ENCODE measurements around the gene APOL4.
"Not testable (repeated sequence)": the region's sequence is repeated elsewhere in the genome, so short reads cannot be mapped to it uniquely, and the experiment has no call there.

APOL4 gene

GRCh38 chr22:36183446-36183845, 18.2 kb downstream of the APOL4 start:
- DNase-seq (ENCODE audit: low read depth) = no peak

- no peak for DNase-seq (ENCODE audit: low read depth)
Observed at GRCh38 chr22:36182857-36183256, 18.8 kb downstream of the APOL4 start.

DNA sequence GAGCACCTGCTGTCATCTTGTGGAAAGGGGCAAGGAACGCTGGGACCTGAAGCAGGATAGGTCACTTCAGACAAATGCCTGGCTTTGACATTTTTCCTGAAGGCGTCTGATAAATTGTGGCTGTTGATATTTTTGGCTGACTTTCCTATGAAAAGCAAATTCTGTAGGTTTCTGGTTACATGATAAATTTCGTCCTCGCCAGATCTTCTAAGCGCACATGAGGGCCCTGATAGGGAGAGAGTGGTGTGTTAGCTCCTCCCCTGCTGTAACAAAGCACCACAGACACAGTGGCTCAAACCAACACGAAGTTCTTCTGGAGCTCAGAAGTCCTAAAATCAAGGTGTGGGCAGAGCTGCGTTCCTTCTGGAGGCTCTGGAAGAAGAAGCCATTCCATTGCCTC, 19.6 kb downstream of the APOL4 start:
- no peak for DNase-seq (ENCODE audit: low read depth)

- DNase-seq (ENCODE audit: low read depth) = no peak
Observed at GRCh38 chr22:36180928-36181327, 20.7 kb downstream of the APOL4 start.

DNA sequence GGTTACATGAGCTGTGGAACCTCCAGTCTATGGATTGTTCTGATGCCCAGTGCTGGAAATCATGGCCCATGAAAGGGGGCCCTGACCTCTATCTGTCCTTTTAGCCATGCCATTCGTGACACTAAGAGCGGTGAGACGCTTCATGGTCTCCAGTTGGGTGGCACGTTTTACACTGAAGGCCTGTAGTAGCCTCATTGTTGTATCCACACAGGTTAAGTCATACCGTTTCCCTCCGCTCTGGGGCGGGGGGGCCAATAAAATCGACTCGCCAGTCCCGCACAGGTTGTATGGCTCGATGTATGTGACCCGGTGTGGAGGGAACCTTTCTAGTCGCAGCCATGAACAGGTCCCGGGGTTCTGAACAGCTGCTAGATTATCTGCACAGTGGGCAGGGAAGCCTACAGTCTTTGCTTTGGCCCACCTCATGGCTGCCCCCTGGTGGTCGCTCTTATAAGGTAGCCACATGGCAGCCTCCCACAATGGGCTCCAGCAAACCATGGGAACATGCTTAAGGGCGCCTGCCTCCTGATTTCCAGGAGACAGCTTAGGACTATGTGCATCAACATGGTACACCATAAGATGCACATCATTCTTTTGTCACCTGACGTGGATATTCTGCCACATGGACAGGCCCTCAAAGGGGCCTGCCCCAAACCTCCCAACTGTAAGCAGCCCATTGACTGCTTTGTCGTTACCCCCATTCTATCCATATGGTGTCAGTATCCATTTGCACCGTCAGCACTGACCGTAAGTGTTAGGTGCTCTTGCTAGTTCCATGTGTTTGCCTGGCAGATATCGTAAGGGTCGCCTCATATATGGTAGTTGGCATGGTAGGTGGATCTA, 21.4 kb downstream of the APOL4 start:
- peak; percentile 19 for DNase-seq (ENCODE audit: low read depth)

- DNase-seq (ENCODE audit: low read depth) = no peak
Observed at GRCh38 chr22:36177160-36177559, 24.4 kb downstream of the APOL4 start.

- no peak for DNase-seq (ENCODE audit: low read depth)
Observed at GRCh38 chr22:36175892-36176291, 25.7 kb downstream of the APOL4 start.

GRCh38 chr22:36171941-36172340, 29.7 kb downstream of the APOL4 start:
- DNase-seq (ENCODE audit: low read depth) = no peak

DNA sequence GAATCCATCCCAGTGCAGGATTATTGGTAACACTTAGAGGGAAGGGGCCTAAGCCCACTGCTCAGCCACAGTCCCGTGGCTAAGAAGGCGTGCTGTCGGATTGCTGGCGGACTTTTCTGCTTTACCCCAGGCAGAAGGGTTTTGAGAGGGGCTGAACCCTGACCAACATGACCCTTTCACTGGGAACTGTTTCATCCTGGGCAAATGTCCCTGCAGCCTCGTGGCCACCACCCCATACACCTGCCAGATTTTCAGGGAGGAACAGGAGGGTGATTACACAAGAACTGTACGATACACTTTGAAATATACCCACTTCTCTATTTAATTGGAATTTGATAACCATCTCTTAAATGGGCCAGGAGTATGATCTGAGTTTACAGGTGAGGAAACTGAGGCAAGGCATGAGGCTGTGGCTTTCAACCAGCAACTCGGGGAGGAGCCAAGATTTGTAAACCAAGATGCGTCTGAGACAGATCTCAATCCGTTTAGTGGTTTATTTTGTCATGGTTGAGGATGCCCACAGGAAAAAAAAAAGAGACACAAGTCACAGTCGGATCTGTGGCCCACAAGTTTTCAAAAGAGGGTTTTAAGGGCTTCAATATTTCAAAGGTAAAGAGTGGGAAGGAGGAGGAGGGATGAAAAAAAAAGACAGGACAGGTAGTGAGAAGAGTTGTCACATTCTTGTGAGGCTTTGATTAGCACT, 34.9 kb downstream of the APOL4 start:
- DNase-seq (ENCODE audit: low read depth) = no peak

DNA sequence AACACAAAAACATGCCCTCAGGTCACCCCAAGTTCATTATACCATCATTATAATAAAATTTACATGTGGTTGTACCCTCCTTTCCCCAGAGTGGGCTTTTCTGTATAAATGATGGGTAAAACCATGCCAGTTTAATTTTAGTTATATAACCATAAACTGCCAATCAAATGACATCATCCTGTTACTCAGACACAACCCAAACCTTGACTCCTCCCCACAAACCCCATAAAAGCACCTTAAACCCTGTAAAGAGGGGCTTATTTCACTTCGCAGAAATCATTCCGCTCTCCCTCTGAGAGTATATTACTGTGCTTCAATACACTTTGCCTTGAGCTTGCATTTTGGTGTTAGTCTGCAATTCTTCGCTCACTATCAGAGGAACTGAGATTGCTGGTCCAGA, 35.5 kb downstream of the APOL4 start:
- no peak for DNase-seq (ENCODE audit: low read depth)

DNA sequence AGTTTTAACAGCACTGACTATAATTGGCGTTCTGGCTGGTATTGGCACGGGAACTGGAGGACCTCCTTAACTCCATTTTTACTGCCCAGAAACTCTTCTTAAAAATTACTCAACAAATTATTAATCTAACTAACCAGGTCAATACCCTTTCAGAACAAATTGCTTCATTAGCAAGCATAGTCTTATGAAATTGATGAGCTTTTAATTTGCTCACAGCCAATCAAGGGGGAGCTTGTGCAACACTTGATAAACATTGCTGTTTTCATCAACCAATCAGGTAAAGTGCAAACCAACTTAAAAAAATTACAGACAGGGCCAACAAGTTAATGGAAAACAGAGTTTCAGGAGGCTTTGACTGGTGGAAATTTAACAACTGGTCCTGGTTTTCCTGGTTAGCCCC, 36.5 kb downstream of the APOL4 start:
- DNase-seq (ENCODE audit: low read depth) = no peak

DNA sequence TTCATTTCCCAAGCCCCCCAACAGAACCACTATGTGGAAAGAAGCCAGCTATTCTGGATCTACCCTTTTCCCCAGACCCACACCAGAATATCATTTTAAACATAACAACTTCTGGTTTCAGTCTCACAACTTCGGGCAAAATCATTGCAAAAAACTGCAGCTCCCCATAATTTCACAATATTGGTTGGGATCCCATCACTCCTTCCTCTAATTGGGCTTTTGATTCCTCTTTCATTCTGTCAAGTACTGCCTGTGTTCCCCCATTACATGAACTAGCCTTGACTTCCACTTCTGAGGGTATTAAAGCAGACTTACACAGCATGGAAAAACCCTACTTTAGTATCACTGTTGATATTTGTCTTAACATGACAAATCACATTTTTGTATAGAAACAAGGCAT, 37.0 kb downstream of the APOL4 start:
- DNase-seq (ENCODE audit: low read depth) = no peak

DNA sequence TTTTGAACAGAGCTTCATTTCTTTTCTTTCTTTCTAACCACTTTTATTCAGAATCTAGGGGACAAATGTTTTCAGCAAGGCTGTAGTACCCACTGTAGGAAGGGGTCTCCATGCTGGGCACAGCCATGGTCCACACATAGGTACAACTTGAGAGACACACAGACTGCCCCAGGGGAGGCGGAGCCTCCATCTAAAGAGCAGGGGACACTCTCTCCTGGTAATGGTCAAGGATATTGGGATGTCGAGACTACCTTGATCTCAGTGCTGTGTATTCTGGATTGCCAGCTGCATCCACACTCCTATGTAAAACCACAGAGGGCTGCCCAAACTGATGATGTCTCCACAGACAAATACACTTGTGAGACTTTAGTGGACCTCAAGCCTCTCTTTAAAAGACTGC, 38.1 kb downstream of the APOL4 start:
- DNase-seq (ENCODE audit: low read depth) = no peak

GRCh38 chr22:36162127-36163034, 39.2 kb downstream of the APOL4 start:
- no peak for DNase-seq (ENCODE audit: low read depth)

- DNase-seq (ENCODE audit: low read depth) = not testable (repeated sequence)
Observed at GRCh38 chr22:36161793-36162126, 39.8 kb downstream of the APOL4 start.

DNA sequence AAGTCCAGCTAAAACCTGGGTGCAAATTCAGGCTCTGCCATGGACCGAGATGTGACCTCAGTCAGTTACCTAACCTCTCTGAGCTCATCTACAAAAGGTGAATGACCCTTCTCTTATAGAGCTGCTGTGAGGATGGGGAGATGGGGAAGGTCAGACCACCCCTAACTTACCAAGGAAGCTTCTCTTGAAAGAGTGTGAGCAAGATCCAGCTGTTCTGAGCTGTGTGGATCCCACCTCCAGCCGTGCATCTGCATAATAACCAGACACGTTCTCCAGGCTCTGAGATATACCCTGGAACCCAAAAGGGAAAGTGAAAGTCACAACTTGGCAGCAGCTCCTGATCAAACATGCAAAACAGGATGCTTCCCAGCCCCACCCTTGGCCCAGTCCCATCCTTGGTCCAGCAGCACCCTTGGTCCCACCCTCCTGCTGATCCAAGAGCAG, 41.1 kb downstream of the APOL4 start, which contains the start of gene APOL3:
APOL3 (minus strand) TSS at position 257 of the 444 bp plus-strand sequence. CDS start 11,700 bp downstream, outside the sequence.
- no peak for DNase-seq (ENCODE audit: low read depth)

GRCh38 chr22:36156515-36157419, 44.8 kb downstream of the APOL4 start:
- DNase-seq (ENCODE audit: low read depth) = no peak

- DNase-seq (ENCODE audit: low read depth) = no peak
Observed at GRCh38 chr22:36156119-36156514, 45.5 kb downstream of the APOL4 start.

DNA sequence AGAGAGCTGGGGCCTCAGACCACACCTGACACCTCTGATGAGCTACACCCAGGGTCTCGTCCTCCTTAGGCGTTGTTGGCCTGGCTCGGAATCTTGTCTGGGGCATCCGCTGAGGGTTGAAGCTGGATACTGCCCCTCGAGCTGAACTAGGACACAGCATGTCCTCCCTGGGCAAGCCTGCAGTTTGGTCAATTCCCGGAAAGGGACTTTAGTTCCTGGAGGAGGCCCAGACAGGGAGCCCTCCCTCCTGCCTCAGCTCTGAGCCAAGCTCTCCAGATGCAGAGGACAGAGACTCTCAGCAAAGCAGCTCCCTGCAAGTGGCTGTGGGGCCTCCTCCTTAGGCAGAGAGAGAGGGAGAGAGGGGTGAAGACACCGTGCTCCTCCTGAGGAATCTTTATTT, 45.9 kb downstream of the APOL4 start:
- no peak for DNase-seq (ENCODE audit: low read depth)

- DNase-seq (ENCODE audit: low read depth) = no peak
Observed at GRCh38 chr22:36154423-36154945, 47.1 kb downstream of the APOL4 start.
